Cardiac muscle cell (in vitro differentiated cells and primary cell): ENCODE results near the gene ALX3. TPM values are rescaled to one million over a fixed set of nuclear protein-coding genes. Genes with fewer than 3 reads are reported as not detected.

ENCODE experiments used
- DNase-seq, 2 donors: peaks; one replicate each; pipeline versions ENCODE4 v3.0.0 to v3.0.0-alpha.2; 2010 to 2017; ENCODE audit warnings: low read depth in 1 of 2, low spot score in 1 of 2
- H3K27ac ChIP-seq: fragments of 200-600 bp; sonication (generic); 2 replicates; pipeline ENCODE4 v1.5.1; 2016
- H3K27me3 ChIP-seq: fragments of 200-600 bp; sonication (generic); 2 replicates; pipeline ENCODE4 v1.6.0; 2016; ENCODE audit warnings: control low read depth
- H3K36me3 ChIP-seq: fragments of 200-600 bp; sonication (generic); 2 replicates; pipeline ENCODE4 v1.5.1; 2016; ENCODE audit warnings: control low read depth
- H3K4me1 ChIP-seq: fragments of 200-600 bp; sonication (generic); 2 replicates; pipeline ENCODE4 v1.8.1; 2017; ENCODE audit warnings: low read depth, mild to moderate bottlenecking, mixed run types
- H3K4me3 ChIP-seq: fragments of 200-600 bp; sonication (generic); 2 replicates; pipeline ENCODE4 v1.5.1; 2016; ENCODE audit warnings: mild to moderate bottlenecking
- H3K9me3 ChIP-seq: fragments of 200-600 bp; sonication (generic); 2 replicates; pipeline ENCODE4 v1.5.1; 2017; ENCODE audit warnings: low read depth, mild to moderate bottlenecking, control low read depth
- polyA plus RNA-seq: library from polyadenylated mRNA; unstranded; fragments of >200 nt; fragmentation: Nextera tagmentation; extraction: Ambion mirVana; gene quantifications from 2 replicates; pipeline ENCODE4 v1.2.1, GENCODE V29; 2016
- total RNA-seq: library from RNA; depleted of rRNA; stranded (reverse); fragments of >200 nt; gene quantifications from 2 replicates; pipeline ENCODE4 v1.2.3, GENCODE V29; 2016
- TF ChIP-seq, protein P1 (sequence below): IDR thresholded peaks from 2 replicates; pipeline ENCODE4 v1.5.1; 2012; ENCODE audit warnings: low read depth, mild to moderate bottlenecking, low read length

The ALX3 gene
- total and polyA plus RNA-seq, 2 experiments from 2014 or later = 1.1 TPM; not detected in 1

- peaks cover 10% of the 10 kb centered on the region for H3K4me1 ChIP-seq
- H3K4me3 ChIP-seq = no peak overlapping the region
- TF ChIP-seq, protein P1, sequence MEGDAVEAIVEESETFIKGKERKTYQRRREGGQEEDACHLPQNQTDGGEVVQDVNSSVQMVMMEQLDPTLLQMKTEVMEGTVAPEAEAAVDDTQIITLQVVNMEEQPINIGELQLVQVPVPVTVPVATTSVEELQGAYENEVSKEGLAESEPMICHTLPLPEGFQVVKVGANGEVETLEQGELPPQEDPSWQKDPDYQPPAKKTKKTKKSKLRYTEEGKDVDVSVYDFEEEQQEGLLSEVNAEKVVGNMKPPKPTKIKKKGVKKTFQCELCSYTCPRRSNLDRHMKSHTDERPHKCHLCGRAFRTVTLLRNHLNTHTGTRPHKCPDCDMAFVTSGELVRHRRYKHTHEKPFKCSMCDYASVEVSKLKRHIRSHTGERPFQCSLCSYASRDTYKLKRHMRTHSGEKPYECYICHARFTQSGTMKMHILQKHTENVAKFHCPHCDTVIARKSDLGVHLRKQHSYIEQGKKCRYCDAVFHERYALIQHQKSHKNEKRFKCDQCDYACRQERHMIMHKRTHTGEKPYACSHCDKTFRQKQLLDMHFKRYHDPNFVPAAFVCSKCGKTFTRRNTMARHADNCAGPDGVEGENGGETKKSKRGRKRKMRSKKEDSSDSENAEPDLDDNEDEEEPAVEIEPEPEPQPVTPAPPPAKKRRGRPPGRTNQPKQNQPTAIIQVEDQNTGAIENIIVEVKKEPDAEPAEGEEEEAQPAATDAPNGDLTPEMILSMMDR = no peak
- H3K27me3 ChIP-seq = no peaks in the 10 kb centered on the region
- no peaks in the 10 kb centered on the region for H3K9me3 ChIP-seq
- DNase-seq = no peak
- peaks cover 73% of the 10 kb centered on the region for H3K36me3 ChIP-seq
- H3K27ac ChIP-seq = no peak overlapping the region
These were observed 23.0 kb downstream of the ALX3 start for GRCh38 chr1:110047463-110047862.

GRCh38 chr1:110043016-110043415 is 27.5 kb downstream of the ALX3 start:
- H3K4me1 ChIP-seq = no peaks in the 10 kb centered on the region
- no peaks in the 10 kb centered on the region for H3K27me3 ChIP-seq
- peaks cover 78% of the 10 kb centered on the region for H3K36me3 ChIP-seq
- no peak overlapping the region for H3K4me3 ChIP-seq
- H3K9me3 ChIP-seq = no peaks in the 10 kb centered on the region
- TF ChIP-seq, protein P1 = no peak
- DNase-seq = no peak
- no peak overlapping the region for H3K27ac ChIP-seq

GRCh38 chr1:110040548-110040947 is 29.9 kb downstream of the ALX3 start:
- peaks cover 57% of the 10 kb centered on the region for H3K36me3 ChIP-seq
- no peaks in the 10 kb centered on the region for H3K9me3 ChIP-seq
- H3K27me3 ChIP-seq = no peaks in the 10 kb centered on the region
- no peak overlapping the region for H3K27ac ChIP-seq
- no peak for DNase-seq
- H3K4me3 ChIP-seq = no peak overlapping the region
- peaks cover 6% of the 10 kb centered on the region for H3K4me1 ChIP-seq
- TF ChIP-seq, protein P1 = no peak

DNA sequence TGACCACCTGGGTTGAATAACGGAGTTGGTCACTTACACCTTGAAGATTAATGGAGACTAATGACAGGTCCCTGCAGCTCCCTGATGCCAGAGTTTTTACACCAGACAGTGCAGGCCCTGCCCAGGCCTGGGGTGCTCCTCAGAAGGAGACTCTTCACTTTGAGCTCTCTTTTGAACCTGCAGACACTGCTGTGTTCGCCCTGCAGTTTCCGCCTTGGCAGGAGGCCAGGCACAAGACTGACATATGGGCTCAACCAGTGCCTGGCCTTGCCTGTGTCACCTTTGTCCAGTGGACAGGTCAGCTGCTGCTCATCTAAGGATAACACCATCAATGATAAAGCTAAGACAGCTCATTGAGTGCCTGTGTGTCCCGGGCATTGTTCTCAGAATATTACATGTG is 30.8 kb downstream of the ALX3 start:
- Histone ChIP-seq H3K36me3 (peaks cover 52% of the 10 kb centered on the region), H3K27me3 (no peaks in the 10 kb centered on the region), H3K27ac (no peak overlapping the region), H3K4me3 (no peak overlapping the region), H3K9me3 (no peaks in the 10 kb centered on the region), H3K4me1 (peaks cover 8% of the 10 kb centered on the region)
- no peak for DNase-seq
- TF ChIP-seq, protein P1 = no peak

DNA sequence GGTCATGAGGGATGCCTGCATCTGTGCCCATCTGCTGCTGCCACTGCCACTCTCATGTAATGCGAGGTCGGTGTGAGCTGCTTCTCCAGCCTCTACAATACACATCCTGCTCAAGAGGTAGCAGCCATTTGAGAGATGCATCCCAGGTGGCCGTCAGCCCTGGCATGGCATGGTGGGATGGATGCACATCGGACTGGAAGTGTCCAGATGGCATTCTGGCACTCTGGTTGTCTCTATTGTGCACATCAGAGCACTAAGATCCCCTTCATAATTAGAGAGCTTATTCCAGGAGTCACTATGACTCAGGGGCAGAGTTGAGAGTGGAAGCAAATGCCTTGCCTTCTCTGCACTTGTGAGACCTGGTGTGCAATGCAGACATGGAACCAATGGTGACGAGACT is 32.2 kb downstream of the ALX3 start:
- peaks cover 39% of the 10 kb centered on the region for H3K36me3 ChIP-seq
- TF ChIP-seq, protein P1 = no peak
- no peaks in the 10 kb centered on the region for H3K27me3 ChIP-seq
- H3K4me1 ChIP-seq = peaks cover 8% of the 10 kb centered on the region
- H3K27ac ChIP-seq = no peak overlapping the region
- H3K4me3 ChIP-seq = no peak overlapping the region
- no peak for DNase-seq
- H3K9me3 ChIP-seq = no peaks in the 10 kb centered on the region
